Ovary (tissue), 9 donors: ENCODE measurements around the gene CPXM2. TPM values are rescaled to one million over a fixed set of nuclear protein-coding genes. Genes with fewer than 3 reads are reported as not detected.

ENCODE experiments used
- DNase-seq, 5 donors: peaks; one replicate each; pipeline ENCODE4 v3.0.0-alpha.2; 2019 to 2020
- H3K27ac ChIP-seq, 2 donors: fragments of 200-600 bp; one replicate each; pipeline versions ENCODE4 v1.5.1 to v1.8.0; 2019 to 2022
- H3K27me3 ChIP-seq: fragments of 200-600 bp; one replicate; pipeline ENCODE4 v1.8.0; 2022
- H3K36me3 ChIP-seq: fragments of 200-600 bp; sonication (generic); one replicate; pipeline ENCODE4 v1.5.1; 2019
- H3K4me1 ChIP-seq: one replicate; pipeline ENCODE4 v1.8.1; 2013; ENCODE audit warnings: mild to moderate bottlenecking, moderate library complexity; ENCODE audit not compliant: insufficient read depth
- H3K4me3 ChIP-seq: fragments of 200-600 bp; sonication (generic); one replicate; pipeline ENCODE4 v1.5.1; 2017
- H3K9me3 ChIP-seq, 2 donors: fragments of 200-600 bp in 1 of 2; sonication (generic) in 1 of 2; one replicate each; pipeline versions ENCODE4 v1.5.1 to v1.8.1; 2013 to 2019; ENCODE audit warnings: mild to moderate bottlenecking in 1 of 2, moderate library complexity in 1 of 2
- CTCF ChIP-seq, 3 donors: fragments of 450-650 bp in 2 of 3; fragments of 200-600 bp in 1 of 3; IDR thresholded peaks; one replicate each; pipeline versions ENCODE4 v1.5.1 to v1.8.0; 2016 to 2022; ENCODE audit warnings: antibody characterized with exemption in 3 of 3, mild to moderate bottlenecking in 1 of 3
- EP300 ChIP-seq: sonication (generic); formaldehyde crosslinking; IDR thresholded peaks from one replicate; pipeline ENCODE4 v1.6.1; 2017; ENCODE audit warnings: antibody characterized with exemption
- POLR2A ChIP-seq: fragments of 450-650 bp; IDR thresholded peaks from one replicate; pipeline ENCODE4 v1.6.1; 2017; ENCODE audit warnings: antibody characterized with exemption, mild to moderate bottlenecking, moderate library complexity
- WGBS, 3 donors: extraction: QIAGEN DNeasy Blood & Tissue Kit in 1 of 3; methylation state at CpG; one replicate each; pipeline versions ENCODE4 v1.1.5 to v1.1.7; 2013 to 2017; 5-methylcytosine and 5-hydroxymethylcytosine counted together
- intact Hi-C, 4 donors: fragments of 100-400 bp; cut with DNase I; formaldehyde crosslinking; loops; one replicate each; pipeline versions ENCODE4 v1.11.0 to v1.15.1; 2022 to 2023
- polyA plus RNA-seq, 2 donors: library from polyadenylated mRNA; stranded (reverse); fragments of 200-250 nt in 1 of 2; fragments of 350-450 nt in 1 of 2; fragmentation: Illumina TruSeq in 1 of 2; extraction: RNeasy Lipid Tissue Mini Kit (QIAGEN cat#74804) in 1 of 2; gene quantifications; one replicate each; pipeline ENCODE4 v1.2.3, GENCODE V29; 2013 to 2014
- total RNA-seq, 7 donors: library from RNA; depleted of rRNA in 2 of 7; stranded (reverse); fragments of >200 nt in 2 of 7; fragmentation: NEBNext Ultra II Directional in 3 of 7; extraction: Animal tissue kit (Norgen Biotek cat#: 25700) in 3 of 7; gene quantifications; one replicate each; pipeline versions ENCODE4 v1.1.0 to v1.2.4, GENCODE V29; 2016 to 2023
- donor health status: DM: no; HTN: no; CAD: no; lungs with moderate emphysema.
- donor health status: DM: no; HTN: no; CAD: no.
- donor health status: Bipolar disorder and iron deficiency.
- donor health status: DM: yes; HTN: yes; CAD: no.
- donor health status: DM: no; HTN: no; CAD: no.
- donor health status: DM: yes; HTN: yes; CAD: no.

The CPXM2 gene
- total and polyA plus RNA-seq, 9 donors, result 5.5 to 66.0 (median 13.3) TPM

GRCh38 chr10:123781956-123782500, 109.6 kb downstream of the CPXM2 start:
- Histone ChIP-seq H3K36me3 (no peaks in the 10 kb centered on the region), H3K27ac (no peak overlapping the region), H3K4me3 (no peak overlapping the region), H3K27me3 (no peaks in the 10 kb centered on the region), H3K4me1 (no peaks in the 10 kb centered on the region), H3K9me3 (no peaks in the 10 kb centered on the region)
- no peak for DNase-seq
- intact Hi-C loops, result no loop called here
- TF ChIP-seq CTCF (IDR thresholded peaks at IDR 0.05) (no peak), EP300 (no peak), POLR2A (no peak)
- 49 to 57% (median 51%) methylated on average over 8 of the region's 8 CpGs for WGBS, 3 donors

- Histone ChIP-seq H3K36me3 (no peaks in the 10 kb centered on the region), H3K9me3 (no peaks in the 10 kb centered on the region), H3K27ac (no peak overlapping the region), H3K4me3 (no peak overlapping the region), H3K4me1 (no peaks in the 10 kb centered on the region), H3K27me3 (no peaks in the 10 kb centered on the region)
- no peak for DNase-seq
- WGBS, 3 donors, result 83 to 91% (median 88%) methylated on average over 9 of the region's 9 CpGs
- TF ChIP-seq POLR2A (no peak), EP300 (no peak), CTCF (IDR thresholded peaks at IDR 0.05) (no peak)
- intact Hi-C loops, result no loop called here
These were observed 110.2 kb downstream of the CPXM2 start for GRCh38 chr10:123781324-123781900.

GRCh38 chr10:123778719-123779517, 112.7 kb downstream of the CPXM2 start:
- 61 to 75% (median 67%) methylated on average over 7 of the region's 7 CpGs for WGBS, 3 donors
- DNase-seq, result no peak
- TF ChIP-seq EP300 (no peak), POLR2A (no peak), CTCF (IDR thresholded peaks at IDR 0.05) (no peak)
- H3K9me3 ChIP-seq, result no peaks in the 10 kb centered on the region
- no peaks in the 10 kb centered on the region for H3K4me1 ChIP-seq
- intact Hi-C loops, result no loop called here
- H3K36me3 ChIP-seq, result no peaks in the 10 kb centered on the region
- H3K4me3 ChIP-seq, result no peak overlapping the region
- H3K27me3 ChIP-seq, result no peaks in the 10 kb centered on the region
- no peak overlapping the region for H3K27ac ChIP-seq

DNA sequence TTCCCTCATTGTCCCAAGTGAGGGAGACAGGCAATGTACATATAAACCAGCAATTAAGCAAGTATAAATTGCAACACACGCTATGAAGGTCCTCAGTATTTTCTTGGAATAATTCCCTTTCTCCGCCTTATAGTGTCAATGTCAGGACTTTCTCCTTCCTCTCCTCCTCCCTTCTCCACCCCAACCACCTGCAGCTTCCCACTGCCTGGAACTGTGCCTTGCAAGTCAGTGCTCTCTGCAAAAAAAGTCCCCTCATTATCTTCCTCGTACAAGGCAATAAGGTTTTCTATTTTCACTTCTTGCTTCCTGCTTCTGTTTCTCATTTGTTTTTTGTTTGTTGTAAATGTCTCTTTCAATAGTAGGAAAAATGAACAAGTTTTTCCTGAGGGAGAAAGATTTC, 113.7 kb downstream of the CPXM2 start:
- TF ChIP-seq POLR2A (no peak), EP300 (no peak), CTCF (IDR thresholded peaks at IDR 0.05) (no peak)
- H3K4me1 ChIP-seq, result no peaks in the 10 kb centered on the region
- 49 to 60% (median 51%) methylated on average over 3 of the region's 3 CpGs for WGBS, 3 donors

More for the DNA sequence above, 113.7 kb downstream of the CPXM2 start:
- no peaks in the 10 kb centered on the region for H3K9me3 ChIP-seq
- H3K27me3 ChIP-seq, result no peaks in the 10 kb centered on the region
- no peak overlapping the region for H3K4me3 ChIP-seq
- H3K27ac ChIP-seq, result no peak overlapping the region
- DNase-seq, result no peak
- no peaks in the 10 kb centered on the region for H3K36me3 ChIP-seq
- intact Hi-C loops, result no loop called here
